Upper lobe of left lung (tissue), 4 donors: ENCODE measurements around the gene SLIT1.

Source experiments
- CTCF ChIP-seq, 6 experiments: fragments of 450-650 bp in 4 of 6; fragments of 200-600 bp in 2 of 6; sonication (generic) in 2 of 6; IDR thresholded peaks; one replicate each; pipeline ENCODE4 v1.5.1; 2016 to 2019; ENCODE audit warnings: antibody characterized with exemption in 6 of 6
- POLR2A ChIP-seq, 4 donors: fragments of 450-650 bp; IDR thresholded peaks; one replicate each; pipeline ENCODE4 v1.5.1; 2016 to 2017; ENCODE audit warnings: antibody characterized with exemption in 4 of 4, mild to moderate bottlenecking in 2 of 4
- POLR2AphosphoS5 ChIP-seq, 2 donors: sonication (generic); formaldehyde crosslinking; IDR thresholded peaks; one replicate each; pipeline ENCODE4 v1.5.1; 2017; ENCODE audit warnings: antibody characterized with exemption in 2 of 2

- TF ChIP-seq CTCF (IDR thresholded peaks at IDR 0.05): no peak
- no peak for TF ChIP-seq POLR2AphosphoS5 (IDR thresholded peaks at IDR 0.05)
- TF ChIP-seq POLR2A (IDR thresholded peaks at IDR 0.05): no peak
Measured at GRCh38 chr10:97111615-97112014, 74.1 kb downstream of the SLIT1 start.
